Prostate gland (tissue), 2 donors: ENCODE data around the gene ATP6V1A.

Source experiments
- CTCF ChIP-seq, 4 experiments: fragments of 200-600 bp in 2 of 4; fragments of 450-650 bp in 2 of 4; sonication (generic) in 2 of 4; IDR thresholded peaks; 1 replicate in 3 of 4; 2 replicates in 1 of 4; pipeline ENCODE4 v1.5.1; 2016 to 2019; ENCODE audit warnings: antibody characterized with exemption in 4 of 4, mild to moderate bottlenecking in 2 of 4, moderate library complexity in 2 of 4
- POLR2A ChIP-seq: fragments of 450-650 bp; IDR thresholded peaks from one replicate; pipeline ENCODE4 v1.6.1; 2016; ENCODE audit warnings: antibody characterized with exemption, mild to moderate bottlenecking
- POLR2AphosphoS5 ChIP-seq: sonication (generic); formaldehyde crosslinking; IDR thresholded peaks from one replicate; pipeline ENCODE4 v1.6.1; 2017; ENCODE audit warnings: antibody characterized with exemption

GRCh38 chr3:113825090-113825489 lies 78.3 kb downstream of the ATP6V1A start:
- TF ChIP-seq CTCF (IDR thresholded peaks at IDR 0.05) (no peak), POLR2A (no peak), POLR2AphosphoS5 (no peak)
